Fibroblast of lung (primary cell): ENCODE measurements around the gene WASHC3. TPM values are rescaled to one million over a fixed set of nuclear protein-coding genes. Genes with fewer than 3 reads are reported as not detected.

Experiments used
- DNase-seq, 2 donors: peaks; one replicate each; pipeline versions ENCODE4 v3.0.0 to v3.0.0-alpha.2; 2010; ENCODE audit warnings: low read depth in 2 of 2
- H2AFZ ChIP-seq: 2 replicates; pipeline ENCODE4 v1.5.1; 2012; ENCODE audit warnings: low read length, control low read depth, inconsistent platforms
- H3K27ac ChIP-seq: 2 replicates; pipeline ENCODE4 v1.5.1; 2011; ENCODE audit warnings: low read length, control low read depth; ENCODE audit not compliant: insufficient read depth
- H3K27me3 ChIP-seq: 2 replicates; pipeline ENCODE4 v1.5.1; 2011; ENCODE audit warnings: mild to moderate bottlenecking, low read length; ENCODE audit not compliant: control insufficient read depth, insufficient read depth
- H3K36me3 ChIP-seq: 2 replicates; pipeline ENCODE4 v1.5.1; 2011; ENCODE audit warnings: low read length; ENCODE audit not compliant: control insufficient read depth, insufficient read depth
- H3K4me1 ChIP-seq: 2 replicates; pipeline ENCODE4 v1.5.1; 2011; ENCODE audit warnings: low read length; ENCODE audit not compliant: control insufficient read depth, insufficient read depth; ENCODE audit errors: extremely low read depth
- H3K4me2 ChIP-seq: 2 replicates; pipeline ENCODE4 v1.5.1; 2011; ENCODE audit warnings: low read length, control low read depth; ENCODE audit not compliant: insufficient read depth; ENCODE audit errors: extremely low read depth
- H3K4me3 ChIP-seq, 4 experiments: fragments of 200-600 bp in 1 of 4; sonication (generic) in 1 of 4; replicated peaks in 1 of 4; 2 replicates each; pipeline ENCODE4 v1.5.1; 2011 to 2016; ENCODE audit warnings: low read length in 4 of 4, low read depth in 3 of 4, mild to moderate bottlenecking in 3 of 4, control low read depth in 2 of 4, inconsistent platforms in 1 of 4, mixed read lengths in 1 of 4; ENCODE audit not compliant: insufficient read depth in 1 of 4; ENCODE audit errors: control extremely low read depth in 1 of 4
- H3K79me2 ChIP-seq: 2 replicates; pipeline ENCODE4 v1.5.1; 2012; ENCODE audit warnings: mild to moderate bottlenecking, low read length, inconsistent platforms; ENCODE audit not compliant: control insufficient read depth, insufficient read depth
- H3K9ac ChIP-seq: 2 replicates; pipeline ENCODE4 v1.5.1; 2011; ENCODE audit warnings: mild to moderate bottlenecking, low read length, control low read depth; ENCODE audit not compliant: insufficient read depth
- H3K9me3 ChIP-seq: 2 replicates; pipeline ENCODE4 v1.5.1; 2012; ENCODE audit warnings: low read depth, low read length; ENCODE audit not compliant: control insufficient read depth, insufficient read depth
- H4K20me1 ChIP-seq: 2 replicates; pipeline ENCODE4 v1.5.1; 2011; ENCODE audit warnings: low read length; ENCODE audit not compliant: control insufficient read depth, insufficient read depth; ENCODE audit errors: extremely low read depth
- CTCF ChIP-seq, 2 donors: IDR thresholded peaks in 1 of 2; conservative IDR thresholded peaks in 1 of 2; 1 replicate in 1 of 2; 2 replicates in 1 of 2; pipeline ENCODE4 v1.5.1; 2011 to 2012; ENCODE audit warnings: low read length in 2 of 2, control low read depth in 1 of 2, inconsistent platforms in 1 of 2, low read depth in 1 of 2, mild to moderate bottlenecking in 1 of 2
- EZH2 ChIP-seq: IDR thresholded peaks from 2 replicates; pipeline ENCODE4 v1.5.1; 2012; ENCODE audit warnings: low read length, control low read depth, mild to moderate bottlenecking; ENCODE audit errors: missing control alignments
- polyA plus RNA-seq, 2 donors: library from polyadenylated mRNA; depleted of rRNA in 1 of 2; stranded (reverse) in 1 of 2; unstranded in 1 of 2; fragments of >200 nt; gene quantifications; 2 replicates each; pipeline ENCODE4 v1.2.1, GENCODE V29; 2011 to 2012; ENCODE audit warnings: missing spikeins in 1 of 2
- total RNA-seq: library from RNA; depleted of rRNA; stranded (reverse); fragments of >200 nt; gene quantifications from 2 replicates; pipeline ENCODE4 v1.2.1, GENCODE V29; 2014

Gene WASHC3
- total and polyA plus RNA-seq, 2 donors (not counting 1 experiment from before 2014, with no cell fraction given): 97.5 to 149 TPM

- DNase-seq: no peak
- Histone ChIP-seq H3K27ac (no peak overlapping the region), H3K27me3 (no peaks in the 10 kb centered on the region), H3K9me3 (no peaks in the 10 kb centered on the region), H4K20me1 (no peaks in the 10 kb centered on the region), H3K4me1 (no peaks in the 10 kb centered on the region), H3K79me2 (no peaks in the 10 kb centered on the region), H3K4me3 (no peak overlapping the region), H3K4me2 (no peak overlapping the region), H2AFZ (no peak overlapping the region), H3K36me3 (peaks cover 4% of the 10 kb centered on the region), H3K9ac (no peak overlapping the region)
- TF ChIP-seq EZH2: no peak
- TF ChIP-seq CTCF (conservative IDR thresholded peaks at IDR 0.05 in 1 of 2, IDR thresholded peaks at IDR 0.05 in 1 of 2; ENCODE audit: low read depth in 1 of 2, low read length in 2 of 2): no peak
Observed at GRCh38 chr12:102106905-102107304, 45.1 kb upstream of the WASHC3 start.

- no peak overlapping the region for H2AFZ ChIP-seq
- peaks cover 4% of the 10 kb centered on the region for H3K4me1 ChIP-seq
- H4K20me1 ChIP-seq: no peaks in the 10 kb centered on the region
- H3K4me2 ChIP-seq: no peak overlapping the region
- no peaks in the 10 kb centered on the region for H3K79me2 ChIP-seq
- H3K9me3 ChIP-seq: no peaks in the 10 kb centered on the region
- no peaks in the 10 kb centered on the region for H3K27me3 ChIP-seq
- TF ChIP-seq CTCF (conservative IDR thresholded peaks at IDR 0.05 in 1 of 2, IDR thresholded peaks at IDR 0.05 in 1 of 2; ENCODE audit: low read depth in 1 of 2, low read length in 2 of 2): no peak
- TF ChIP-seq EZH2: no peak
- H3K9ac ChIP-seq: no peak overlapping the region
- peaks cover 2% of the 10 kb centered on the region for H3K36me3 ChIP-seq
- no peak overlapping the region for H3K27ac ChIP-seq
- DNase-seq: no peak
- no peak overlapping the region for H3K4me3 ChIP-seq
Observed at GRCh38 chr12:102096855-102097254, 35.1 kb upstream of the WASHC3 start.

- Histone ChIP-seq H3K4me2 (no peak overlapping the region), H3K4me3 (no peak overlapping the region), H3K4me1 (peaks cover 4% of the 10 kb centered on the region), H3K36me3 (peaks cover 2% of the 10 kb centered on the region), H4K20me1 (no peaks in the 10 kb centered on the region), H3K9me3 (no peaks in the 10 kb centered on the region), H2AFZ (no peak overlapping the region), H3K79me2 (no peaks in the 10 kb centered on the region), H3K27ac (no peak overlapping the region), H3K9ac (no peak overlapping the region), H3K27me3 (no peaks in the 10 kb centered on the region)
- DNase-seq: peak; percentile 17 to 69
- TF ChIP-seq EZH2 (no peak), CTCF (conservative IDR thresholded peaks at IDR 0.05 in 1 of 2, IDR thresholded peaks at IDR 0.05 in 1 of 2; ENCODE audit: low read depth in 1 of 2, low read length in 2 of 2) (peak; percentile 34 to 50)
Observed at GRCh38 chr12:102095677-102096263, 34.0 kb upstream of the WASHC3 start.
